Type B pancreatic cell (in vitro differentiated cells): ENCODE results near the gene ATP7B. TPM values are rescaled to one million over a fixed set of nuclear protein-coding genes. Genes with fewer than 3 reads are reported as not detected.

Experiments
- DNase-seq: peaks from one replicate; pipeline ENCODE4 v3.0.0; 2021; ENCODE audit warnings: mixed read lengths; ENCODE audit not compliant: unreplicated experiment; ENCODE audit errors: extremely low spot score
- H3K27ac Mint-ChIP-seq: 2 replicates; pipeline ENCODE4 v1.8.0; 2021; ENCODE audit warnings: mild to moderate bottlenecking, mixed read lengths
- H3K27me3 Mint-ChIP-seq: 2 replicates; pipeline ENCODE4 v1.8.0; 2021; ENCODE audit warnings: mixed read lengths
- H3K36me3 Mint-ChIP-seq: 2 replicates; pipeline ENCODE4 v1.8.0; 2021; ENCODE audit warnings: mixed read lengths
- H3K4me1 Mint-ChIP-seq: one replicate; pipeline ENCODE4 v1.8.0; 2021; ENCODE audit warnings: mixed read lengths; ENCODE audit not compliant: unreplicated experiment
- H3K4me3 Mint-ChIP-seq: 2 replicates; pipeline ENCODE4 v1.8.0; 2021; ENCODE audit warnings: mild to moderate bottlenecking, mixed read lengths
- H3K9me3 Mint-ChIP-seq: 2 replicates; pipeline ENCODE4 v1.8.0; 2021; ENCODE audit warnings: mixed read lengths
- total RNA-seq: library from RNA; stranded (reverse); gene quantifications from 2 replicates; pipeline ENCODE4 v1.2.1, GENCODE V29; 2021; ENCODE audit warnings: low replicate concordance
- TF ChIP-seq, protein P1 (sequence below): fragments of 200-600 bp; sonication (generic); conservative IDR thresholded peaks from 2 replicates; pipeline ENCODE4 v1.5.0; 2021; ENCODE audit warnings: antibody characterized with exemption, mild to moderate bottlenecking

ATP7B gene
- total RNA-seq, 1 donor from 2014 or later, result 27.7 TPM

DNA sequence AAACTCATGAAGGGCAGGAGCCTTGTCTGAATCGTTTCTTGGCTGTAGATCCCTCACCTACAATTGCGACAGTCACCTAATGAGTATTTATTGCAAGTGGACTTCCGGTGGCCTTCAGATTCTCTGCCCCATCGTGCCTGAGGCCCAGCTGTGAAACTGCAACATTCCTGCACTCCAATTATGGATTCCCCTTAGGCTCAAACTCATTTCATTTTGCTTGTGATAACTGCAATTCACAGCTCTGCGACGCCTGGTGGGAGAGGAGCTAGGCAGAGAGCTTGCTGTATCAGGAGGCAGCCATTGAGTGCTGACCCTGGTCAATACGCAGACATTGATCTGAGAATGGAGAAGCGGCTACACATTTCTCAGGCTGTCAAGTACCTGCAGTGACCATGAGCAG lies 90.5 kb downstream of the ATP7B start:
- Mint-ChIP-seq H3K4me3 (no peak overlapping the region), H3K4me1 (no peaks in the 10 kb centered on the region), H3K9me3 (no peaks in the 10 kb centered on the region), H3K27ac (no peak overlapping the region), H3K36me3 (peaks cover 2% of the 10 kb centered on the region), H3K27me3 (no peaks in the 10 kb centered on the region)
- DNase-seq, result no peak
- TF ChIP-seq, protein P1, sequence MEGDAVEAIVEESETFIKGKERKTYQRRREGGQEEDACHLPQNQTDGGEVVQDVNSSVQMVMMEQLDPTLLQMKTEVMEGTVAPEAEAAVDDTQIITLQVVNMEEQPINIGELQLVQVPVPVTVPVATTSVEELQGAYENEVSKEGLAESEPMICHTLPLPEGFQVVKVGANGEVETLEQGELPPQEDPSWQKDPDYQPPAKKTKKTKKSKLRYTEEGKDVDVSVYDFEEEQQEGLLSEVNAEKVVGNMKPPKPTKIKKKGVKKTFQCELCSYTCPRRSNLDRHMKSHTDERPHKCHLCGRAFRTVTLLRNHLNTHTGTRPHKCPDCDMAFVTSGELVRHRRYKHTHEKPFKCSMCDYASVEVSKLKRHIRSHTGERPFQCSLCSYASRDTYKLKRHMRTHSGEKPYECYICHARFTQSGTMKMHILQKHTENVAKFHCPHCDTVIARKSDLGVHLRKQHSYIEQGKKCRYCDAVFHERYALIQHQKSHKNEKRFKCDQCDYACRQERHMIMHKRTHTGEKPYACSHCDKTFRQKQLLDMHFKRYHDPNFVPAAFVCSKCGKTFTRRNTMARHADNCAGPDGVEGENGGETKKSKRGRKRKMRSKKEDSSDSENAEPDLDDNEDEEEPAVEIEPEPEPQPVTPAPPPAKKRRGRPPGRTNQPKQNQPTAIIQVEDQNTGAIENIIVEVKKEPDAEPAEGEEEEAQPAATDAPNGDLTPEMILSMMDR, result no peak

DNA sequence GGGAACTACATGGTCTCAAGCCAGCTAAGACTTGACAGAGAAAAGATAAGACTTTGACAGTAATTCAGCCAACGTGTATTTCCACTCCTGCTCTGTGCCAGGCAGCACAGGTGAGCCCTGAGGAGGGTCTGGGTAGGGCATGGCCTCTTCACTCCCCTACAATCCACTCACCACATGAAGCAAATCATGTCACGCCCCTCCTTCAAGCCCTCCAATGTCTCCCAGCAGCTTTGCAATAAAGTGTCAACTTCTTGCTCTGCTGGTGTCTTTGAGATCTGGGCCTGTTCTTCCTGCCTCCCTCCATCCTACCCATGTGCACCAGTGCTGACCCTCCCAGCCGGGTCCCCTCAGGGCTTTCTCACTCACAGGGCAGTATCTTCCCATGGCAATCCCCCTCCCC lies 91.0 kb downstream of the ATP7B start:
- H3K4me1 Mint-ChIP-seq, result no peaks in the 10 kb centered on the region
- no peaks in the 10 kb centered on the region for H3K36me3 Mint-ChIP-seq
- no peak overlapping the region for H3K4me3 Mint-ChIP-seq
- TF ChIP-seq, protein P1, result no peak
- no peaks in the 10 kb centered on the region for H3K9me3 Mint-ChIP-seq
- no peak overlapping the region for H3K27ac Mint-ChIP-seq
- H3K27me3 Mint-ChIP-seq, result no peaks in the 10 kb centered on the region
- no peak for DNase-seq

- no peaks in the 10 kb centered on the region for H3K4me1 Mint-ChIP-seq
- H3K4me3 Mint-ChIP-seq, result no peak overlapping the region
- no peaks in the 10 kb centered on the region for H3K9me3 Mint-ChIP-seq
- no peaks in the 10 kb centered on the region for H3K27me3 Mint-ChIP-seq
- H3K36me3 Mint-ChIP-seq, result no peaks in the 10 kb centered on the region
- no peak for DNase-seq
- TF ChIP-seq, protein P1, result no peak
- H3K27ac Mint-ChIP-seq, result no peak overlapping the region
Observed at GRCh38 chr13:51919531-51919930, 91.7 kb downstream of the ATP7B start.

DNA sequence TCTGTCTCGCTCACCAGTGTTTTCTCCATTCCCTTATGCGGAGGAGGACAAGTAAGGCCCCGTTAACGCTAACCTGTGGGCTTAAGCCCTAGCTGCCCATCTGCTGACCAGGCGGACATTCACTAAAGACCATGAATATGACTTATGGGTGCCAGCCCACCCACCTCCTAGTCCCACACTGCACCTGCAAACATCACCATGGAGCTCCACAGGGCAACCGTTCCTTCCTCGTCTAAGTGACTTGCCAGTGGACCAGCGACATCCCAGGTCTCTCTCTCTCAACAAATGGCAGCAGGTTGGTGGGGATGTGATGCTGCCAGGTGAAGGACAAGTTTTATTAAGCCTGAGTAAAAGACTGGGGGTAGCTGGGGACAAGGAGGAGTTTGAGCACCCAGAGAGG lies 94.3 kb downstream of the ATP7B start:
- no peaks in the 10 kb centered on the region for H3K27me3 Mint-ChIP-seq
- no peak overlapping the region for H3K4me3 Mint-ChIP-seq
- H3K27ac Mint-ChIP-seq, result no peak overlapping the region
- no peaks in the 10 kb centered on the region for H3K36me3 Mint-ChIP-seq
- peaks cover 15% of the 10 kb centered on the region for H3K4me1 Mint-ChIP-seq
- DNase-seq, result no peak
- TF ChIP-seq, protein P1, result no peak
- H3K9me3 Mint-ChIP-seq, result no peaks in the 10 kb centered on the region

- Mint-ChIP-seq H3K9me3 (no peaks in the 10 kb centered on the region), H3K27ac (no peak overlapping the region), H3K4me1 (peaks cover 15% of the 10 kb centered on the region), H3K27me3 (no peaks in the 10 kb centered on the region), H3K4me3 (no peak overlapping the region), H3K36me3 (no peaks in the 10 kb centered on the region)
- TF ChIP-seq, protein P1, result no peak
- DNase-seq, result no peak
Observed at GRCh38 chr13:51916051-51916818, 95.0 kb downstream of the ATP7B start.
